Esophagus mucosa (tissue), 1 donor: ENCODE data around the gene ATXN10. TPM values are rescaled to one million over a fixed set of nuclear protein-coding genes. Genes with fewer than 3 reads are reported as not detected.

Experiments
- ATAC-seq: fragments of 200-7000 bp; cut with Tn5 transposase; one replicate; pipeline ENCODE4 v1.9.1; 2020
- total RNA-seq: library from RNA; stranded (reverse); gene quantifications from one replicate; pipeline ENCODE4 v1.2.4, GENCODE V29; 2023
- donor health status: DM: yes; HTN: yes; CAD: no.

Gene ATXN10
- total RNA-seq, 1 donor from 2014 or later, result 98.6 TPM

DNA sequence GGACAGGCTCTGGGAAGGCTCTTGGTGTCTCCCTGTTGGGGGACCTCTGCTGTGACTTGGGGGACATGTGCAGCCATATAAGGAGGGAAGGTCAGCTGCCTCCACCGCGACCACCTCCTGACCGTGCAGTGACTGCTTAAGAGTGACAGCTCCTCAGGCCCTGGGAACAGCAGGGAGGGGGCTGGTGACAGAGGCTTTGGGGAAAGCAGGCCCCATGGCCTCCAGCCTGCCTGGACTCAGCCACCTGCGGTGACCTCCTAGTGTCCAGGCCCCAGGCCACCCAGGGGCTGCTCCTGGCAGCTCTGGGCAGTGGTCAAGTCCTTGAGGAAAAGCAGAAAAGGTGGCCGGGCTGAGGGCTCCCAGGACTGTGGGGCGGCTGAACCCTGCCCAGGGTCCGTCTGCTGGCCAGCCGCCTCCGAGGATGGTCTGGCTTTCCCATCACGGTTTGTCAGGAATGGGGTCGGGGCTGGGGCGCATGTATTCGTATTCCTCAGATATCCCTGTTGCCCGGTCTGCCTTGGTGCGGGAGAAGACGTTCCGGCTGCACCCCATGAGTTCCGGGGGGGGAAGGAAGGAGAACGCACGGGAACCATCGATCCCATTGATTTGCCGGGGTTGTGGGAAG is 208.6 kb downstream of the ATXN10 start:
- ATAC-seq, result no peak

DNA sequence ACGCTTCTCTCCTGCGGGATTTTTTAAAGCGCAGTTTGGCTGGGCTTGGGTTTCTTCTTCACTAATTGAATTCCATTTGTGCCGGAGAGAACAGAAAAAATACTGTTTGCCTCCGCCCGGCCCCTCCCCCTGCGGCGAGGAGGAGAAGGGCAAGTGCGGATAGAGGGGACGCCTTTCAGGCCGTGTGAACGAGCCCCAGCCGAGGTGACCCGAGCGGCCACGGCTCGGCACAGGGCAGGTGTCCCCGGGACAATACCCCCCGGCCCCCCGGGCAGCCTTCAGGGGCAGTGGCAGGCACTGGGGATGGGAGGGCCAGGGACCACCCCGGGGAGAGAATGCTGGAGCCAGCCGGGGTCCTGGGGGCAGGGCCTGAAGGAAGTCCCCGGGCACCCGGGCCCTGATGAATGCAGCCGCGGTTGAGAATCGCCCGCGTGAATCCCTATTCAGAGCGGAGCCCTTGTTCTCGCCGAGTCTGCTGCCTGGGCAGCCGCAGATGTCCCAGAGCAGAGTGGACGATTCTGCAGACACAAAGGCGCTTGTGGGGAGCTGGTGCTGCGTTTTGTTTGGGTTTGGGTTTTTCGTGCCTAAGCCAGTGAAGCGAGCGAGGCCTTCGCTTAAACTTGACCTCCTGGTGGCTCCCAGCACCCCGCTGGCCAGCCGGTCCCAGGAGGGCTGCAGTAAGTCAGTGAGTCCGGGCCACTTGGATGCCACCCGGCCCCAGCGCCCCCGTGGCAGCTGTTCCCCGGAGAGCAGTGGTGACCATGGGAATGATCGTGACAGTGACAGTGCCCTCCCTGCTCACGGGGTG is 209.3 kb downstream of the ATXN10 start:
- no peak for ATAC-seq

DNA sequence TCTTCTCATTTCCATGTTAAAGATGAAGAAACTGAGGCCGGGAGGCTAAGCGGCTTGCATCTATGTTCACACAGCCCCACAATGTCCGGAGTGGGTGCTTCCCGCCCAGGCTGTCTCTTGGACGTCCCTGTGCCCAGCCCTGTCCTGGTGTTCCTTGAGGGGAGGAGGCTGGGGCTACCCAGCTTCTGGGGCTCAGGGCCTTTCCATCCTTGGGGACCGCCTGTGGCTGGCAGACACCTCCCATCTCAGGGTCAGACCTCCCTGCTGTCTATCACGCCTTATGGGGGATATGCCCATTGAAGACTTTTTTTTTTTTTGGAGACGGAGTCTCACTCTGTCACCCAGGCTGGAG is 209.9 kb downstream of the ATXN10 start:
- ATAC-seq, result no peak

DNA sequence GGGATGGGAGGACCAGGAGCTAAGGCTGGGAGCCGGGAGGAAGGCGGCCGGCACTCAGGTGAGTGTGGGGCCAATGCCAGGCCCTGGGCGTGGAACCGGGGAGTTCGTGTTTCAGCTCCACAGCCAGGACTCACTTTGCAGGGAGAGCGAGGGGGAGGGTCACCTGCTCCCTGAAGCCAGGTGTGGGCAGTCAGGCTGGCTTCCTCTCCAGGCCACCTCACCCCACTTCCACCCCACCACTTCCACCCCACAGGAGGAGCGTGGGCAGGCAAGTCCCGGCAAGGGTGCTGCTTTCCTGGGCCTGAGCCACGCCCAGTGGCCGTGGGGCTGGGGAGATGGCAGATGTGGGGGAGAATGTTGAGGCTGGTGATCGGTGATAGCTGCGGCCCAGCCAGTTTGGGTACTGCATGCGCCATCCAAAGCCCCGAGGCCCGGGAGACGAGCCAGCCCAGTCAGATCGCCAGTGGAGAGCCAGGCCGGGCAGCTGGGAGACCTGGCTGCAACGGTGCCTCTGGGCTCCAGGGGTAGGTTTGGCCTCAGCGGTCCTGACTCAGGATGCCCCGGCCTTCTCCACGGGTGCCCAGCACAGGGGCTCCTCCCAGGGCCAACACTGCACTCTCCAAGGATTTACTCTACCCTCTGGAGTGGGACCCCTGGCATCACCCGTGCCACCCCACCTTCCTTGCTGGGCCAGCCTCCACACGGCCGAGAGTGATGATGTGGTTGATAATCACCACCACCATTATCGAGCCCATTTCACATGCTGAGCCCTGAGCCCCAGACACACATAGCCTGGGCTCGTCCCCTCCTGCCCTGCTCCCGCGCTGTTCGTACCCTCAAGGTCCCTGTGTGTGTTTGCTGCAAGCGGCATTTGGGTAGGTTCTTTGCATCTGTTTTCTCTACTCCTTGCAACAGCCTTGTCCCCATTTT is 211.5 kb downstream of the ATXN10 start:
- peak; percentile 15 for ATAC-seq

DNA sequence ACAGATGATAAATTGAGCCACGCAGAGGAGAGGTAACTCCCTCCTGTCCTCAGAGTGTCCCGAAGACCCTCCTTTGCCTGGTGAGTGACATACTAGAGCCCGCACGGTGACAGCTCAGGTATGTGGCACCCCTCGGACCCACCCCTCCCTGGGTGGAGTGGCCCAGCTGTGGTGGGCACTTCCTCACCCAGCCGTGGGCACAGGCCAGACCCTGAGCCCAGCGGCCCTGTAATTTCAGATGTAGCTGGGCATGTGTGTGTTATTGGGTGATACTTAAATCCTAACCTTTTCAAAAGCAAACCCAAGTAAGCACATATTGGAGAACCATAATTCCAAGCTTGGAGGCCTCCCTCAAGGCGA is 212.2 kb downstream of the ATXN10 start:
- ATAC-seq, result no peak

DNA sequence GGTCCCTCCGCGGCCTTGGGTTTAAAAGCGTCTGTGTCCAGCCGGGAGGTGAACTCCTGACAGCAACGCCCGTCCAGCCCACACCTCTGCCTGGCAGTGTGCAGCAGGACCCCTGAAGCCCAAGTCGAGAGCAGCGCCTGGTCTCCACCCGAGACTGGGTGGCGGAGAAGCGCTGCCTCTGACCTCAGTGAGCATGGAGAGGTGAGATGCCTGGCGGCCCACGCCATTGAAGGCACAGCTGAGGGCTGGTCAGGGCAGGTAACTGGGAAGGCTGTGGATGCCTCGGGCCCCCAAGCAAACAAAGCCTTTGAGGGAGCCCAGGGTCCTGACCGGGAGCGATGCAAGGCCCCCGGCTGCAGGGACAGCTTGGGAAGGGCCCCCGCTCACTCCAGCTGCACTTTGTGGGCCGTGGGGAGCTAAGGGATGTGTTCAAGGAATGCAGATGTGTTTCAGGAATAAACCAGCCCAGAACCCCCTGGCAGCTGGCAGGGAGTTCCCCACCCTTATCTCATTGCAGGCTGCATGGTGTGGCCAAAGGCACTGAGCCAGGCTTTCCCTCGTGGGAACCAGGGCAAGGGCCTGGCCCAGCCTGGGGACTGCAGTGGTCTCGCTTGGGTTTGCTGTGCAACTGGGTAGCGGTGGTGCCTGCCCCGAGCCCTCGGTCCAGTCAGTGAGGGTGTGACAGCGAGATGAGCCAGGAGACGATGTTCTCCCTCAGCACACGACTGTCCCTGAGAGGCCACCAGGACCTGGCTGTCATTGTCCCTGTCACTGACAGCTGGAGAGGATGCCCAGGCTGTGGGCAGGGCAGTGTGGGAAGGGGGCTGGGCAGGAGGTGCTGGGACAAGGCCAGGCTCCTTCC is 212.8 kb downstream of the ATXN10 start:
- no peak for ATAC-seq

DNA sequence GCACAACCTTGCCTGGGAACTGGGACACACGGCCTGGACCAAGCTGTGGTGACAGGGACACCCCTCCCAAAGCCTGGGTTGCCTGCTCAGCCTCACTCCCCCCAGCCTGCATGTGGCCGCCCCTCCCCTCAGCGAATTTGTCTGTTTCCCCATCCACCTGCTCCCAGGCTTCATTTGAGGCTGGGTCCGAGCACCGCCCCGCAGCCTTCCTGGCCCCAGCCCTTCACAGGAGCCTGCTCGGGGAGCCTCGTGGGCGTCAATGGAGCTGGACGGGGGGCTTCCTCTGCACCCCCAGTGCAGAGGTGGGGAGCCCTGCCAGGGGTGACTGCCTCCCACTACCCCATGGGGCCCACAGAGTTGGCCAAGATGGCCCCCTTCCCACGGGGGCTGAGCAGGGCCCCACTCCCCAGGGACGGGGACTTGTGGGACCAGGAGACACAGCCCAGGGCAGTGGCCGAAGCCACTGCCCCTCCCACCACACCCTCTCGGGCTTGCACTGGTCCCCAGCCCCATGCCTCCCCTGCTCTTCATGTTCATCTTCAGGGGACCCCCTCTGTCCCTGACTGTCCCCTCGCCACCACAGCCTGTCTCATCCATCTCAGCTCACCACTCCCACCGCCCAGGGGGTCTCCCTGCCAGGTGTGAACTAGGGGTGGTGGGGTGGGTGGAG is 213.7 kb downstream of the ATXN10 start:
- ATAC-seq, result no peak

DNA sequence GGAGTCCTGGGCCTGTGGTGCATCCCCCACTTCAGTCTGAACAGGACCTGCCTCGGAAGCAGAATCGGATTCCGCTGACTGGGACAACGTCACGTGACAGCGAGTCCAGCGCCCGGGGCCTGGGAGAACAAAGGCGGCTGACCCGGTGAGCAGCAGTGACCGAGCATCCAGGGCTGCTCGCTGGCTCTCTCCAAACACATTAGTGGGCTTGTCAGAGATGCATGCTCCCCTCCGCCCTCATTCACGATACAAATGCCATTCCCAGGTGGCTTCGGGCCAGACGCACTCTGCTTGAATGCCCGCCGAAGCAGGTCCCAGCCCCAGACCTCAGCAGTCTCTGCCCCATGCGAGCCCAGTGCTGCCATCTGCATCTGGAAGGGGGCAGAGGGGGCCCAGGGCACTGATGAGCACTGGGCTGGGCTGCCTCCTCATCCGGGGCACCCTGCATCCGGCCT is 214.3 kb downstream of the ATXN10 start:
- ATAC-seq, result no peak

DNA sequence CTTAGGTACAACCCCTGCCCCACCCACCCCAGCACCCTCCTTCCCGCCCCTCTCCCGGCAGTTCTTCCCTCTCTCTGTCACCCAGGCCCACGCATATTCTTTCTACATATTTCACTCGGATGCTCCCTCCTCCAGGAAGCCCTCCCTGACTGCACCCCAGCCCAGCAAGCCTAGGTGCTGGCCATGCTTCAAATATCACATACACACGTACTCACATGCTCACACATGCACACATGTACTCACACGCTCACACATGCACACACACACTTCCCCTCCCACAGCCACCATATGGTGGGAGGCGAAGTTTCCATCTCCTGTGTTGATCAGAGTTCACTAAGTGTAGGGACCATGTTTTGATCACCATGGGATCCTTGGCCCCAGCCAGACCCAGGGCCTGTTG is 214.9 kb downstream of the ATXN10 start:
- ATAC-seq, result no peak

DNA sequence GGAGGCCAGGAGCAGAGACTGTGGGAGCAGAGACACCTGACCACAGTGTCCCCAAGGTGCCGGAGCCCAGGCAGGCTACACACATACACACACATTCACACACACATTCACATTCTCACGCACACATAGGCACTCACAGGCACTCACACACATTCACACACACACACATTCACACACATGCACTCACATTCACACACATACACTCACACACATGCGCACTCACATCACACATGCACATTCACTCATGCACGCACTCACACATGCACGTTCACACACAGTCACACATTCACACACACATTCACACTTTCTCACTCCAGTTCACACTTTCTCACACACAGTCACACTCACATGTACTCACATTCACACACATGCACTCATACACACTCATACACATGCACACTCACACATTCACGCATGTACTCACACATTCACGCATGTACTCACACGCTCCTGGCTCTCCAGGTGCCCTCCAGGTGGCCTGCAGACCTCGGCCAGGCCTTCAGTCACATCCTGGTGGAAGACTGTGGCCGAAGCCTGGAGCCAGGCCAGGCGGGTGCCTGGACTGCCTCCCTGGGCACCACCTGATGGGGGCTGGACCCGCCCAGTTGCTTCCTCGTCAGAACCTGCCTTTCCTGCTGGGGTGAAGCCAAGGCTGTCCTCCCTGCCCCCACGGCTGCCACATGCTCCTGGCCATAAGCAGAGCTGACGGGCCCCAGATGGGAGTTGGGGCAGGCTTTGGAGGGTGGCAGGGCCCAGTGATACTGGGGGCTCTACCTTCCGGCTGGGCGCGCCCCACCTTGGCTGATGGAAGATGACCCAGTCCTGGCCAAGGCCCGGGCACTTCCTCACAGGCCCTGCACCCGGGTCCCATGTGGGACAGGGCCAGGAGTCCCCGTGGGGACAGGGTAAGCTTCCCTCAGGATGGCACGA is 215.8 kb downstream of the ATXN10 start:
- ATAC-seq, result peak; percentile 76

DNA sequence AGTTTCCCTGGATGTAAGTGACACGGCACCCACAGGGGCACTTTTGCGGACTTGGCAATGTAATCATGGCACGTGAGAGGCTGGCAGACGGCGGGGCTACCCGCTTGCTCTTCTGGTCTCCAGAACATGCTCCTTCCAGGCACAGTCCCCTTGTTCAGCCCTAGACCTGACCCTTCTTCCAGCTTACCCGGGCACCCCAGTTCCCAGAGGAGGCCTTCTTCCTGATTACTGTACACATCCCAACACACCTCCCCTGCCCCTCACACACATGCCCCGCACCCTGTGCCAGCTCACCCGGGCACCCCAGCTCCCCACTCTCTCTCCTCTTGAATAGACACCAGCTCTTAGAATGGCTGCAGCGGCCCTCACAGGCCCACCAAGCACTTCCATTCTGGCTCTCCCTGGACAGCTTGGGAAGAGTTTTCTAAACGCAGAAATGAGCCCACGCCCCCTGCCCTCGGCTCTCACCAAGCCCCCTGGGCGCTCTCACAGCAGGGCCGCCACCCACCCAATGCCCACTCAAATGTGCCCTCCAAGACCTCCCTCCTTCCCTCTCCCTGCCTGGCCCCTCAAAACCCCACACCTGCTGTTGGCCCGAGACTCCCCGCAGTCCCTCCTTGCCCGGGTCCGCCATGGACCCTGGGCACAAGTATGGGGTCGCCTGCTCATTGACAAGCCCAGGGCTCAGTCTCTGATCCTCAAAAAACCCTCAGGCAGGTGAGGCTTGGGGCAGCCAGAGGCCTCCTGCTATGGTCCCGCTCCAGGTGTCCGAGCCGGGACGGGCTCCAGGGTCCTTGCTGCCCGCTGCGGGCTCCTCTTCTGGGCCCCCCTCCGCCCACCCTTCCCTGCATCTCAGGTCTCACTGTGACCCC is 216.8 kb downstream of the ATXN10 start:
- no peak for ATAC-seq

DNA sequence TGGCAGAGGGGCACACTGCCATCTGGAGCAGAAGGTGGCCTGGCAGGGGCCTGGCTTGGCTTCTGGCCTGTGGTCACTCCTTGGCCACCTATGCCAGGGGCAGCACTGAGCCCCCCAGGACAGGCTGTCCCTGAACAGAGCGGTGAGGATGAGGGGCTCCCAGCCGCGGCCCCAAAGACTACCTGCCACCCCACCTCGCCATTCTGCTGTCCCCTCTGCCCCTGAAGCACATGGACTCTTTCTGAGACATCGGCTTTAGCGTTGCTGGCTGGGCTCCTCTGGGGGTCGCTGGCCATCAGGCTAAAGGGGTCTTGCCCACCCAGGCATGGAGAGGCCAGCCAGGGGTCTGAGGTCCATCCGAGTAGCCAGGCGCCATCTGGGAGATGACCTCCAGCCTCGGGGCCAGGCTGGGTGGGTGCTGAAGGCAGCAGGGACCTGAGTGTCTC is 217.5 kb downstream of the ATXN10 start:
- no peak for ATAC-seq

DNA sequence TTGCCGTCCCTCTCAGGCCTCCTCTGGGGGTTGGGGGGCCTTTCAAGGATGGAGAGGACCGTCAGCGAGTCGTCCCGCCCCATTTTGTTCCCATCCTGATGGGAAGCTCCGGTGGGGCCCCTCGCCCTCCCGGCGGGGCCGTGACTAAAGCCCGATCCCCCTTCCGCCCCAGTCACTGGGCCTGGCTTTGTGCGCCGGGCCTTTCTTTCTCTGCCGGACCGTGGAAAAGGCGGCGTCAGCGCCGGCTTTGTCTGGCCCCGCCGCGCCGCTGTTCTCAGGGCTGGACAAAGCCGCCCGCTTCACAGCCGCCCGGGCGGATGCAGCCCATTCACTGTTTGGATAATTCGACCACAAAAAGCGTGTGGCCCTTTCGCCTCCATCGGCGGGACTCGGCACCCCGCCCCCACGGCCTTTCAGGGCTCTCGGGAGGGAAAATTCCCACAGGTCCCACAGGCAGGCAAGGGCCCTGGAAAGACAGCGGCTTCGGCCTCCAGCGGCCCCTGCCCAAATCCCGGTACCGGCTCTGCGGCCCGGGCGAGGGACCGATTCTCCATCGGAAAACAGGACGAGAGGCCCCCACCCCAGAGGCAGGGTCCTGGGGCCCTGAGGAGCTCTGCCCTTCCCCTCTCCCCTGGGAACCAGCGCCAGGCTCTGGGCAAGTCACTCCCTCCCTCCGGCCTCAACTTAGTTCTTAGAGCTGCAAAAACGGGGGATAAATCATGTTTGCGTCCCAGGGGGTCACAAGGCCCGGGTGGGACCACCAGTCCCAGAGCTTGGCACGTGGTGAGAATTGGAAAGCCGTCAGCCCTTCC is 218.1 kb downstream of the ATXN10 start:
- no peak for ATAC-seq

DNA sequence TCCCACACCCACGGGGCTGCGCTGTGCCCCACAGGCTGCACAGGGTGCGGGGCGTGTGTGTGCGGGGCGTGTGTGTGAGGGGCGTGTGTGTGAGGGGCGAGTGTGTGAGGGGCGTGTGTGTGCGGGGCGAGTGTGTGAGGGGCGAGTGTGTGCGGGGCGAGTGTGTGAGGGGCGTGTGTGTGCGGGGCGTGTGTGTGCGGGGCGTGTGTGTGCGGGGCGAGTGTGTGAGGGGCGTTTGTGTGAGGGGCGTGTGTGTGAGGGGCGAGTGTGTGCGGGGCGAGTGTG is 218.7 kb downstream of the ATXN10 start:
- ATAC-seq, result no peak

DNA sequence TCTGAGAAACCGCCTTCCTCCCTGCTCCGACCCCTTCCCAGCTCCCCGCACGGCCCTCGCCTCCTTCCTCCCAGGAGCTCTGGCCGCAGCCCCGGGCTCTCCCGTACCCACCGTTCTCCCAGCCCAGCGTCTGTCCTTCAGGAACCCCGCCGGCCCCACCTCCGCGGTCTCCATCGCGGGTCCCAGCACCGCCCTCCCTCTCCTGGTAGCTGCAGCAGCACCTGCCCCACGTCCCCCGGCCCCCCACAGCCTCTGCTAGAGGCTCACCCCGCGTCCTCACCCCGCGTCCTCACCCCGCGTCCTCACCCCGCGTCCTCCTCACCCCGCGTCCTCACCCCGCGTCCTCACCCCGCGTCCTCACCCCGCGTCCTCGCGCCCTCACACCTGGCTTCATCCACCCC is 219.4 kb downstream of the ATXN10 start:
- ATAC-seq, result no peak

DNA sequence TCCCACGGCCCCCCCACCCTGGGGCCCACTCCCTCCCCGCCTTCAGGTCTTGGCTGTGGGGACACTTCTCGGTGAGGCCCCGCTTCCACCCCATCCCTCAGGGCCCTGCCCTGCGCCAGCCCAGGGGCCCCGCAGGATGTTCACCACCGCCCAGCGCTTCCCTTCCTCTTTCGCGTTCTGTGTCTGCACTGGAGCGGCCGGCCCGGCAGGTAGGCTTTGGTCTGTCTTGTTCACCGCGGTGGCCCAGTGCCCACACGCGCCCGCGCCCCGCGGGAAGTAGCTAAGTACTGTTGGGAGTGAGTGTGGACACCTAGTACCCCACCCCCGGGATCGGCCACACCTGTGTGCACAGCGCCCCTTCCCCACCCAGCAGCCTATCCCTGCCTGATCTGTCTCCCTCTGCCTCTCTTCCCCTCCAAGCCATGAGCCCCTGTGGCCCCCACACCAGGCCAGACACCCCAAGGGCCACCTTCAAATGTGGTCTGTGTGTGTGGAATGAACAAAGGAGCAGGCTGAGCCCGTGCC is 219.9 kb downstream of the ATXN10 start:
- ATAC-seq, result peak; percentile 53

DNA sequence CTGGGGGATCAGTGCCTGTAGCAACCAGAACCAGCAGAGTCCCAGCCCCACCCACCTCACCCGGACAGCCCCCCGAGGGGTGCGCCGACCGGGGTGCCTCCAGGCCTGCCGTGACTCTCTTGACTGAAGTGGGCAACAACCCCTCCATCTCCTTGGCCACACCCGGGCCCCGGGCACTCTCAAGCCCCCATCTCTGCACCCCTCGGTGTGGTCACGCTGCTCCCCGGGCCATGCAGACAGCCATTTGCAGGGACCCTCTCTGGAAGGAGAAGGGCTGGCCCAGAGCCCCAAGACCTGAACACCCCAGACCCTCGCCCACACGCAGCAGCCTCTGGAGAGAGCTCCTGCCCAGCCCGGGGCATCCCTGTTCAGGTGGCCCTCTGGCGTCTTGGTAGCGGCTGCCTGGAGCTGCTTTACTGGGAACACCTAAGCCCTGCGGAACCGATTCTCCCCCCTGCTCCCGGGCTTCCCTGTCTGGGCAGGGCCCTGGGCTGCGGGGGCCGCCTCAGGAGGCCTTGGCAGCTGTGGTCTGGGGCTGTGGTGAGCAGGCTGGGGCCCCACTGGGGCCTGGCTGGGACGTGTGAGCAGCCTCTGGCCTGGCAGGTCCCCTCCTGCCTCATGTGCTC is 220.5 kb downstream of the ATXN10 start:
- no peak for ATAC-seq
